Measurements from ENCODE around the gene NSMF.
"Not testable (repeated sequence)": the region's sequence is repeated elsewhere in the genome, so short reads cannot be mapped to it uniquely, and the experiment has no call there.

The NSMF gene

GRCh38 chr9:137474271-137474670, 15.1 kb upstream of the NSMF start:
- DNase-seq, result no peak

DNA sequence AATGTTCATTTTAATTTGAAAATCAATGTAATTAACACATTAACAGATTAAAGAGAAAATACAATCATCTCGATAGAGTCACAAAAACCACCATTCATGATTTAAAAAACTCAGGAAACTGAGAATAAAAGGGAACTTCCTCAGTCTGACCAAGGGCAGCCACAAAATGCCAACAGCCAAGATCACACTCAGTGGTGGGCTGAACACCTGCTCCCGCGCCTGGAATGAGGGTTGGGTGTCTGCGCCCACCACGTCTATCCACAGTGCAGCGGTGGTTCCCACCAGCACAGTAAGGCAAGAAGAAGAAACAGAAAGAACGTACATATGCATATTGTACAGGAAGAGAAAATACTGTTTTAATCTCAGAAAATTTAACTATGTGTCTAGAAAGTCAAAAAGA, 11.7 kb upstream of the NSMF start:
- no peak for DNase-seq

- no peak for DNase-seq
These were observed 8.8 kb upstream of the NSMF start for GRCh38 chr9:137467896-137468295.

DNA sequence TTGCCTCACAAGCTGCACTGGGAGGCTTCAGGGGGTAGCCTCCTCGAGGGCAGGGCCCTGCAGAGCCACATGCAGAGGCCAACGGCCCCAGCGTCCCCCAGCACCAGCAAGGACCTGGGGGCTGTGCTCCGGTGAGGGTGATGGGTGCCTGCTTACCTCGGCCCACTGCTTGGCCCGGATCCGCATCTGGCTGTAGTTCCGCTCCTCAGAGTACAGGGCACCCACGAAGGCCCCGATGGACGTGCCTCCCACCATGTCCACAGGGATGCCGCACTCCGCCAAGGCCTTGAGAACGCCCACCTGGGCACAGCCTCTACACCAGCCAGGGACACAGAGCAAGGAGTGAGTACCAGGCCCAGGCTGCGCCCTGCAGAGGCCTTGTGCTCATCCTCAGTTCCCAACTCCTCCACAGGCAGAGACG, 8.0 kb upstream of the NSMF start:
- no peak for DNase-seq

GRCh38 chr9:137466389-137467085, 7.4 kb upstream of the NSMF start:
- not testable (repeated sequence) for DNase-seq

- no peak for DNase-seq
These were observed 6.7 kb upstream of the NSMF start for GRCh38 chr9:137465720-137466388.

- DNase-seq, result no peak
These were observed 6.0 kb upstream of the NSMF start for GRCh38 chr9:137465000-137465719.

DNA sequence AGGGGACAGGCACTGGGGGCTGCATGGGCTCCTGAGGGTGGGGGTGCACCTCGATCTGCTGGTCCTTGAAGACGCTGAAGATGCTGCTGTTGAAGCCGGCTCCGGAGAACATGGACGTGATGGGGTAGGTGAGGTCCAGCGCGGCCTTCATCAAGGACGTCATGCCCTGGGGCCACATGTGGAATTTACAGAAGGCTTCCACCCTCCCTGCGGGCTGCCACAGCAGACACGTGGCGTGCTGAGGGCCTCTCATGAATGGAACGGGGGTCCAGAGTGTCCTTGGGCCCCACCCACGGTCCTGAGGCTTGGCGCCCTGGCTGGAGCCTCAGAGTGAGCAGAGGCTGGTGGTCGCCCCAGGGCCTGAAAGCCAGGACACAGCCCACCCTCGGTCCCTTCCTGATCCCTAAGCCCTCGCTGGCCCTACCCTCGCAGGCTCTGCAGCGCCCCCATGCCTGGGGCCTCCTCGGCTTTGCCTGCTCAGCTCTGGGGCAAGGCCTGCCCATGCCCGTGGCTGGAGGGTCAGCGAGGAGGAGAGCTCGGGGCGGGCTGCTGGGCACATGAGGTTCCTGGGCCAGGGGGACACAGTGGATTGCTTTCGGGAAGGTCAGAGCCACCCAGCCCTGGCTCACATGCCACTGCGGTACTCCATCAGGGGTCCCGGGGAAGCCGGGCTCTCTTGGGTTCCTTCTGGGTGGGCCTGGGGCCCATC, 5.3 kb upstream of the NSMF start:
- no peak for DNase-seq

DNA sequence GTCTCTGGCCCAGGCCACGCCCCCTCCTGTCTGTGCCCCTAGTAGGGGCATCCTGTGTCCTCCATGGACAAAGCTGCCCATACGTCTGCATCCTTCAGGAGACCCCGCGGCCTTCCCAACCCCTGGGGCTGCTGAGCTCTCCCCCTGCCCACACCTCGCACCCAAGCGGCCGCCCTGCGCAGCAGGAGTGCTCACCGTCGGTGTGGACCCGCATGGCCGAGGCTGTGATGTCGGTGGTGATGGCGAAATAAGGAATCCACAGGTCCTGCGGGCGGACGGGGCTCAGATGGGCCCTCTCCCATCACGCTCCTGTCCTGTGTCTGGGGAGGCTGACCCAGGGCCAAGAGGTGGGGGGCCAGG, 4.8 kb upstream of the NSMF start:
- DNase-seq, result no peak

GRCh38 chr9:137462986-137463930, 4.1 kb upstream of the NSMF start:
- no peak for DNase-seq

DNA sequence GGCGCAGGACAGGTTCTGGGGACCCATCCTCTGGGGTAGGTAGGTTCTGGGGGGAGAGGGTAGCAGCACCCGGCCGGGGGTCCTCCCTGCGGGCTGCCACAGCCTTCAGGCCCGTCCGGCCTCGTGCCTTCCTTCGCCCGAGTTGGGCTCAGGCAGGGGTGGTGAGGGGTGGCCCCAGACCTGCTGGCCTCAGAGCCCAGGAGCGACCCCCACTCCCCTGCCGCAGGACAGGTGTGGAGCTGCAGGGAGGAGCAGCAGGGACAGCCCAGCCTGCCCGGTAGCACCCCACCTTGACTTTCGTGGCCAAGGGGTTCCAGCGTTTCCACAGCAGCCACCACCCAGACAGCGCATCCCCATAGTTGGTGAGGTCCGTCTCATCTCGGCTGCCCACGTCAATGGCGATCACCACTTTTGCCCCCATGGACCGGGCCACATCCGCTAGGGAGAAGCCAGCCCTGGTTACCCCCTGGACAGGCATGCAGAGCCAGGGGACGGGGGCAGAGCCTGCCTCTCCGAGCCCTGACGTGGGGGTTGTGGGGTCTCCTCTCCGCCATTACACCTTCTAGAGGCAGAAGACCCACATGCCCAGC, 3.4 kb upstream of the NSMF start:
- no peak for DNase-seq

- DNase-seq, result no peak
These were observed 2.7 kb upstream of the NSMF start for GRCh38 chr9:137461663-137462395.

GRCh38 chr9:137461316-137461662, 2.2 kb upstream of the NSMF start:
- DNase-seq, result no peak

GRCh38 chr9:137460363-137461315, 1.5 kb upstream of the NSMF start:
- no peak for DNase-seq

DNA sequence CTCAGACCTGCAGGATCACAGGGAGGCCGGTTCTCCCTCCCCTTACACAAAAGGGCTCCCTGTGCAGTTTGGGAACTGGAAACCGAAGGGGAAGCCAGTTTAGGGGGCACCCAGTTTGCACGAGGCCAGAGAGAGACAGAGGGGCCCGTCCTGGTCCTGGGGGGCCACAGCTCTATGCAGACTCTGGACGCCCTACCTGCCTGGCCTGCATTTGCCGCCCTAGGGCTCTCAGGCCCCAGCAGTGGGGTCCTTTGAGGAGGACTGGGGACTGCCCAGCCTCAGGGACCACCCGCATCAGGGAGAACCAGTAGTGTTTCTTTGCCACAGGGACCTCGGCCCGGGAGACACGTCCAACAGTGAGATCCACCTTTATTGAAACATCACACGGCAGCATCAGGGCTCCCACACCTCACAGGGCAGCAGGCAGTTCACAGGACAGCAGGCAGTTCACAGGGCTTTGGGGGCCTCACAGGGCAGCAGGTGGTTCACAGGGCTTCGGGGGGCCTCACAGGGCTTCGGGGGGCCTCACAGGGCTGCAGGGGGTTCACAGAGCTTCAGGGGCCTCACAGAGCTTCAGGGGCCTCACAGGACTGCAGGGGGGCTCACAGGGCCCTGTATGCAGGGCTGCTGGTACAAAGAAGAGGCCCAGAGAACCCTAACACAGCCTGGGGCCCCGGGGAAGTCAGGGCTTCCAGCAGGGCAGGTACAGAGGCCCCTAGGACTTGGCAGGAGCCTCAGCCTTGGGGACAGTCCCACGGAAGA, 648 bp upstream of the NSMF start:
- DNase-seq, result no peak

- peak; percentile 65 to 81 for DNase-seq
These were observed 661 bp downstream of the NSMF start for GRCh38 chr9:137458194-137459151.

GRCh38 chr9:137457406-137458193, 1.5 kb downstream of the NSMF start:
- peak in 1 of 2 experiments; percentile 26 for DNase-seq
